Osteoblast (primary cell): Measurements from ENCODE around the gene KCND3. TPM values are rescaled to one million over a fixed set of nuclear protein-coding genes. Genes with fewer than 3 reads are reported as not detected.

Source experiments
- DNase-seq: peaks from one replicate; pipeline ENCODE4 v3.0.0; 2011; ENCODE audit warnings: low spot score, mixed read lengths; ENCODE audit not compliant: insufficient read length; ENCODE audit errors: missing footprints
- H2AFZ ChIP-seq: 2 replicates; pipeline ENCODE4 v1.6.0; 2011; ENCODE audit warnings: mild to moderate bottlenecking, low read length
- H3K27ac ChIP-seq: 2 replicates; pipeline ENCODE4 v1.5.1; 2011; ENCODE audit warnings: mild to moderate bottlenecking, low read depth, low read length, moderate library complexity
- H3K27me3 ChIP-seq: 2 replicates; pipeline ENCODE4 v1.6.0; 2012; ENCODE audit warnings: mild to moderate bottlenecking, control low read depth, inconsistent platforms, low read length, moderate library complexity; ENCODE audit not compliant: insufficient read depth
- H3K36me3 ChIP-seq: 2 replicates; pipeline ENCODE4 v1.5.1; 2011; ENCODE audit warnings: mild to moderate bottlenecking, low read length, control low read depth, moderate library complexity; ENCODE audit not compliant: insufficient read depth
- H3K4me1 ChIP-seq: 2 replicates; pipeline ENCODE4 v1.5.1; 2011; ENCODE audit warnings: mild to moderate bottlenecking, low read length, control low read depth, moderate library complexity; ENCODE audit not compliant: insufficient read depth
- H3K4me2 ChIP-seq: 2 replicates; pipeline ENCODE4 v1.6.0; 2011; ENCODE audit warnings: mild to moderate bottlenecking, low read length; ENCODE audit not compliant: insufficient read depth
- H3K4me3 ChIP-seq: fragments of 200-600 bp; sonication (generic); 3 replicates; pipeline ENCODE4 v1.5.1; 2012; ENCODE audit warnings: mild to moderate bottlenecking, low read length, inconsistent platforms; ENCODE audit not compliant: insufficient read depth
- H3K79me2 ChIP-seq: 2 replicates; pipeline ENCODE4 v1.6.0; 2012; ENCODE audit warnings: mild to moderate bottlenecking, low read length, control low read depth, inconsistent platforms; ENCODE audit not compliant: insufficient read depth
- H3K9me3 ChIP-seq: 2 replicates; pipeline ENCODE4 v1.5.1; 2011; ENCODE audit warnings: low read depth, low read length, control low read depth
- H4K20me1 ChIP-seq: 2 replicates; pipeline ENCODE4 v1.6.0; 2012; ENCODE audit warnings: mild to moderate bottlenecking, low read length, control low read depth; ENCODE audit not compliant: insufficient read depth
- CTCF ChIP-seq: IDR thresholded peaks from 2 replicates; pipeline ENCODE4 v1.5.1; 2011; ENCODE audit warnings: mild to moderate bottlenecking, low read depth, low read length, moderate library complexity; ENCODE audit errors: extremely low read depth
- total RNA-seq: library from RNA; depleted of rRNA; stranded (reverse); fragments of >200 nt; gene quantifications from 2 replicates; pipeline ENCODE4 v1.2.3, GENCODE V29; 2012

The KCND3 gene
- total RNA-seq, 1 donor: 3.6 TPM

GRCh38 chr1:111943066-111943465 lies 46.4 kb downstream of the KCND3 start:
- no peaks in the 10 kb centered on the region for H4K20me1 ChIP-seq
- no peak overlapping the region for H2AFZ ChIP-seq
- H3K36me3 ChIP-seq: no peaks in the 10 kb centered on the region
- no peaks in the 10 kb centered on the region for H3K27me3 ChIP-seq
- no peak overlapping the region for H3K4me3 ChIP-seq
- H3K27ac ChIP-seq: no peak overlapping the region
- no peaks in the 10 kb centered on the region for H3K4me1 ChIP-seq
- DNase-seq: no peak
- no peaks in the 10 kb centered on the region for H3K79me2 ChIP-seq
- H3K4me2 ChIP-seq: no peak overlapping the region
- no peaks in the 10 kb centered on the region for H3K9me3 ChIP-seq
- TF ChIP-seq CTCF: no peak

- no peak for TF ChIP-seq CTCF
- no peak for DNase-seq
- H3K4me1 ChIP-seq: no peaks in the 10 kb centered on the region
These were observed 50.9 kb downstream of the KCND3 start for GRCh38 chr1:111938536-111938935.

GRCh38 chr1:111938123-111938522 lies 51.3 kb downstream of the KCND3 start:
- H2AFZ ChIP-seq: no peak overlapping the region
- H3K4me1 ChIP-seq: no peaks in the 10 kb centered on the region
- H3K79me2 ChIP-seq: no peaks in the 10 kb centered on the region
- H3K9me3 ChIP-seq: no peaks in the 10 kb centered on the region
- no peaks in the 10 kb centered on the region for H4K20me1 ChIP-seq
- H3K27ac ChIP-seq: no peak overlapping the region
- no peaks in the 10 kb centered on the region for H3K27me3 ChIP-seq
- H3K4me2 ChIP-seq: no peak overlapping the region
- no peak for DNase-seq
- H3K36me3 ChIP-seq: no peaks in the 10 kb centered on the region
- no peak for TF ChIP-seq CTCF
- no peak overlapping the region for H3K4me3 ChIP-seq

More at GRCh38 chr1:111938536-111938935, 50.9 kb downstream of the KCND3 start:
- Histone ChIP-seq H3K4me3 (no peak overlapping the region), H3K27me3 (no peaks in the 10 kb centered on the region), H3K27ac (no peak overlapping the region), H3K4me2 (no peak overlapping the region), H3K36me3 (no peaks in the 10 kb centered on the region), H3K79me2 (no peaks in the 10 kb centered on the region), H3K9me3 (no peaks in the 10 kb centered on the region), H4K20me1 (no peaks in the 10 kb centered on the region), H2AFZ (no peak overlapping the region)

- Histone ChIP-seq H2AFZ (no peak overlapping the region), H3K79me2 (no peaks in the 10 kb centered on the region), H3K4me2 (no peak overlapping the region), H4K20me1 (no peaks in the 10 kb centered on the region), H3K4me3 (no peak overlapping the region), H3K27me3 (no peaks in the 10 kb centered on the region), H3K27ac (no peak overlapping the region), H3K4me1 (no peaks in the 10 kb centered on the region), H3K9me3 (no peaks in the 10 kb centered on the region), H3K36me3 (no peaks in the 10 kb centered on the region)
- DNase-seq: no peak
- no peak for TF ChIP-seq CTCF
These were observed 52.2 kb downstream of the KCND3 start for GRCh38 chr1:111937147-111937725.
